Stimulated activated CD8-positive, alpha-beta memory T cell treated with anti-CD3 and anti-CD28 coated beads, Interleukin-4, amount 100 ng/mL, for 48 hours (primary cell): ENCODE results near the gene ZSCAN18.
A peak's percentile ranks its signal among the peaks of the same experiment; 100 is the strongest.
"Not testable (repeated sequence)": the region's sequence is repeated elsewhere in the genome, so short reads cannot be mapped to it uniquely, and the experiment has no call there.

Experiments
- DNase-seq: peaks from one replicate; pipeline ENCODE4 v3.0.0-alpha.2; 2020

The ZSCAN18 gene, protein sequence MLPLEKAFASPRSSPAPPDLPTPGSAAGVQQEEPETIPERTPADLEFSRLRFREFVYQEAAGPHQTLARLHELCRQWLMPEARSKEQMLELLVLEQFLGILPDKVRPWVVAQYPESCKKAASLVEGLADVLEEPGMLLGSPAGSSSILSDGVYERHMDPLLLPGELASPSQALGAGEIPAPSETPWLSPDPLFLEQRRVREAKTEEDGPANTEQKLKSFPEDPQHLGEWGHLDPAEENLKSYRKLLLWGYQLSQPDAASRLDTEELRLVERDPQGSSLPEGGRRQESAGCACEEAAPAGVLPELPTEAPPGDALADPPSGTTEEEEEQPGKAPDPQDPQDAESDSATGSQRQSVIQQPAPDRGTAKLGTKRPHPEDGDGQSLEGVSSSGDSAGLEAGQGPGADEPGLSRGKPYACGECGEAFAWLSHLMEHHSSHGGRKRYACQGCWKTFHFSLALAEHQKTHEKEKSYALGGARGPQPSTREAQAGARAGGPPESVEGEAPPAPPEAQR

DNA sequence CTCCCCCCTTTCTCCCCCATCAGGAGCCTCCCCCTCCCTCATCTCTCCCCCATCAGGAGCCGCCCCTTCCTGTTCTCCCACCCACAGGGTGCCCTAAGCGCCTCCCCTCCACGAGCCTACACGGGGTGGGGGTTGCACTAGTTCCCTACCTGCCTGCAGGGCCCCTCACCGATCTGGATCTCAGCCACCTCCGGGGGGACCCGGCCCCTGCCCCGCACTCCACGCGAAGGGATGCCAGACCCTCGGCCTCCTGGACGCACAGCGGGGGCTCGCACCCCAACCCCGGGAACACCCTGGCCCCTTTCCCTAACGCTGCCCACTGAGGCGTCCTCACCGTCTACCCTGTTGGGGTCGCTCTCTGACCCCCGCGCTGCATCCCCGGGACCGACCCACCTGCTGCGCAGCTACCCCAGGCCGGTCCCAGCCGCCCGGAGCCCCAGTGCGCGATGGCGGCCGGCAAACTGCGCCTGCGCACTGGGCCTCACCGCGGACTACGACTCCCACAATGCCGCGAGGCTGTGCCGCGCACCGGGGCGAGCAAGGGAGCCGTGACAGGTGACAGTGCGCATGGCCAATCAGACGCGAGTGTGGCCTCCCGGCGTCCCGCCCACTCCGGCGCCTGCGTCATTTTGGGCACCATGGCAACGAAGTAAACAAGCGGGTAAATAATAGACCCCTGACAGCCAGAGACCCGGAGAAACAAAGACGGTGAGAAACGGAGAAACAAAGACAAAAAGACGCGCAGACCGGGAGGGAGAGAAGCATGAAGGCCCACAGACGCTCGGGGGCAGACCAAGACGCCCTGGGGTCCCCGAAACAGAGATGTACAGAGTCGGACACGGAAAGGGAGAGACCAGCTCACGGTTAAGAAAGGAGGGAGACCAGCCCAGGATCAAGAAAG is at the start of gene ZSCAN18:
Gene ZSCAN18 (minus strand): TSS at position 451 of the 901 bp plus-strand sequence. CDS start 7,964 bp downstream, outside the sequence.
- peak; percentile 95 for DNase-seq

DNA sequence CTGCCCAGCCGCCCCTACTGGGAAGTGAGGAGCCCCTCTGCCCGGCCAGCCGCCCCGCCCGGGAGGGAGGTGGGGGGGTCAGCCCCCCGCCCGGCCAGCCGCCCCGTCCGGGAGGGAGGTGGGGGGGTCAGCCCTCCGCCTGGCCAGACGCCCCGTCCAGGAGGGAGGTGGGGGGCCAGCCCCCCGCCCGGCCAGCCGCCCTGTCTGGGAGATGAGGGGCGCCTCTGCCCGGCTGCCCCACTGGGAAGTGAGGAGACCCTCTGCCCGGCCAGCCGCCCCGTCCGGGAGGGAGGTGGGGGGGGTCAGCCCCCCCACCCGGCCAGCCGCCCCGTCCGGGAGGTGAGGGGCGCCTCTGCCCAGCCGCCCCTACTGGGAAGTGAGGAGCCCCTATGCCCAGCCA is 49.4 kb upstream of the ZSCAN18 start:
- not testable (repeated sequence) for DNase-seq

DNA sequence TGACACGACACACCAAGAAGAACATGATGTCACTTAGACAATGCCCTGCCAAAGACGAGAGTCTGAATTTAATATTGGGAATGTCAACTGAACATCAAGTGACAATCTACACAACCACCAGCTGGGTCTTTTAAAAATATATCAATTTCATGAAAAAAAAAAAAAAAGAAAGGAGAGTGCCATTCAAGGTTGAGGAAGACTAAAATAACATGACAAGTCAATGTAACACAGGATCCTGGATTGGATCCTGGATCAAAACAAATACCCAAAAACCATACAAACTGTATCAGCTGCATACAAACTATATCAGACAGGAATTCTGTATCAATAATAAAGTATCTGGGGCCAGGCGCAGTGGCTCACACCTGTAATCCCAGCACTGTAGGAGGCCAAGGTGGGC is 47.8 kb upstream of the ZSCAN18 start:
- no peak for DNase-seq

DNA sequence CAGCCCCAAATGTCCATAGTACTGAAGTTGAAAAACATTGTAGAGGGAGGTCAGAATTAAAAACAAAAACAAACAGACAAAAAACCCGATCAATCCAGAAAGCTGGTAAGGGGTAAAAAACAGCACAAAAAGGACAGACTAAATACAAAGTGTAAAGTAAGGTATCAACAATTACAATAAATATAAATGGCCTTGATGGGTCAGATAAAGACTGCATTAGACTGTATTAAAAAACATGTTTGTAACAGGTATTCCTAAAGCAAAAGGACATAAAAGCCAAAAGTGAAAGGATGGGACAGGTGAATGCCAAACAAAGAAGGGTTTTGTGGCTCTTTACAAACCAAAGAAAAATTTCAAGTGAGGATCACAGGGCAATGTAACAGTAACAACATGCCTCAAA is 36.2 kb upstream of the ZSCAN18 start:
- no peak for DNase-seq

DNA sequence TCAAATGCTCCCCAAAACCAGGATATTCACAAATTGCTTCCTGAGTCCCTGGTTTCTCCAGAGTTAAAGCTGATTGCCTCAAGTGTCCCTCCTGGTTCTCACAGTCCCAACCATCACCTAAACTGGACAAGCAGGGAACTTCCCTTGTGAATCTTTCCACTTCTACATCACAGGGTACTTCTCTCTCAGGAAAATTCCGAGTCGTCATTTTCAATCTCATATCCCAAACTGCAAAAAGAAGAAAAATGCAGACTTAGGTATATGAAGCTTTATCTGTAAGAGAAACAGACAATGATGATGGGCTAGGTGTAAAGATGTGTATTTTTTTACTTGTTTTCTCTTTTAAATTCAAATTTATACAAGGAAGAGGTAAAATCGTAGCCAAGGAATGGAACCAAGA is 31.3 kb upstream of the ZSCAN18 start:
- no peak for DNase-seq

DNA sequence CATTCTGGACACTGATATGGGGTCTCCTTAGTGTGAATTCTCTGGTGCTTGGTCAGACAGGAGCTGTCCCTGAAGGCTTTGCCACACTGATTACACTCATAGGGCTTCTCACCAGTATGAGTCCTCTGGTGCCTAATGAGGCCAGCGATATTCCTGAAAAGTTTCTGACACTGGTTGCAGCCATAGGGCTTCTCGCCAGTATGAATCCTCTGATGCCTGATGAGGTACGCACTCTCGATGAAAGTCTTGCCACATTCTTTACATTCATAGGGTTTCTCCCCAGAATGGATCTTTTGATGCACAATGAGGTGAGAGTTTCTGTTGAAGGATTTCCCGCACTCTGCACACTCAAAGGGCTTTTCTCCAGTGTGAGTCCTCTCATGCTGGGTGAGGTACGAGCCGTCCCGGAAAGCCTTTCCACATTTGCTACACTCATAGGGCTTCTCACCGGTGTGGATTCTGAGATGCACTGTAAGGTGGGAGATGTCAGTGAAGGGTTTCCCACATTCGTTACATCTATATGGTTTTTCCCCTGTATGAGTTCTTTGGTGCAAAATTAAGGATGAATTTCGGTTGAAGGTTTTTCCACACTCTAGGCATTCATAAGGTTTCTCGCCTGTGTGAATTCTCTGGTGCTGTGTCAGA is 30.1 kb upstream of the ZSCAN18 start:
- DNase-seq, result no peak

DNA sequence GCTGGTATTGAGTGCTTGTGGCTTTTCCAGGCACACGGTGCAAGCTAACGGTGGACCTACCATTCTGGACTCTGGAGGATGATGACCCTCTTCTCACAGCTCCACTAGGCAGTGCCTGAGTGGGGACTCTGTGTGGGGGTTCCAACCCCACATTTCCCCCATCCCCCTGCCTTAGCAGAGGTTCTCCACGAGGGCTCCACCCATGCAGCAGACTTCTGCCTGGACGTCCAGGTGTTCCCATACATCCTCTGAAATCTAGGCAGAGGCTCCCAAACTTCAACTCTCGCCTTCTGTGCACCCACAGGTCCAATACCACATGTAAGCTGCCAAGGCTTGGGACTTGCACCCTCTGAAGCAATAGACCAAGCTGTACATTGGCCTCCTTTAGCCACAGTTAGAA is 25.3 kb upstream of the ZSCAN18 start:
- no peak for DNase-seq

DNA sequence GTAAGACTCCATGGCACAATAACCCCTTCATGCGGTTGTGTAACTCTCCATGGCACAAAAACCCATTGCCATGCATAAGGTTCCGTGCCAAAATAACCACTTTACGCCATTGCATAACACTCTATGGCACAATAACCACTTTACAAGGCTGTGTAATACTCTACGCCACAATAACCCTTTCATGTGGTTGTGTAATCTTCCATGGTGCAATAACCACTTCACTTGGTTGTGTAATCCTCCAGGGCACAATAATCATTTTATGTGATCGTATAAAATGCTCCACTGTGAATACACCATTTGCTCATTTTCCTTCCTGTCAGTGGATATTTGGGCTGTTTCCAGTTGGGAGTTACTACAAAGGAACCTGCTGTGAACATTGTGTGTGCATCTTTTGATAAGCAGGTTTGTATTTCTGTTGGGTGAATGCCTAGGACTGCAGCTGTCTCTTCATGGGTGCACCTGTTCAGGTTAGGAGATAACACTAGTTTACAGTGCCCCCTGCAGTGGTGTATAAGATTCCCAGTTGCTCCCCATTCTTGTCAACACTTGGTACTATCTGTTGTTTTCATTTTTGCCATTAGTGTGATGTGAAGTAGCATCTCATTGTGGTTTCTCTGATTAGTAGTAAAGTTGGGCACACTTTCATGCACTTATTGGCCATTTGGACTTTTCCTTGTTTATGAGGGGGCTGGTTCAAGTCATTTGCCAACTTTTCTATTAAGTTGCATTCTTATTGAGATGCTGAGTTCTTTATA is 21.1 kb upstream of the ZSCAN18 start:
- no peak for DNase-seq

DNA sequence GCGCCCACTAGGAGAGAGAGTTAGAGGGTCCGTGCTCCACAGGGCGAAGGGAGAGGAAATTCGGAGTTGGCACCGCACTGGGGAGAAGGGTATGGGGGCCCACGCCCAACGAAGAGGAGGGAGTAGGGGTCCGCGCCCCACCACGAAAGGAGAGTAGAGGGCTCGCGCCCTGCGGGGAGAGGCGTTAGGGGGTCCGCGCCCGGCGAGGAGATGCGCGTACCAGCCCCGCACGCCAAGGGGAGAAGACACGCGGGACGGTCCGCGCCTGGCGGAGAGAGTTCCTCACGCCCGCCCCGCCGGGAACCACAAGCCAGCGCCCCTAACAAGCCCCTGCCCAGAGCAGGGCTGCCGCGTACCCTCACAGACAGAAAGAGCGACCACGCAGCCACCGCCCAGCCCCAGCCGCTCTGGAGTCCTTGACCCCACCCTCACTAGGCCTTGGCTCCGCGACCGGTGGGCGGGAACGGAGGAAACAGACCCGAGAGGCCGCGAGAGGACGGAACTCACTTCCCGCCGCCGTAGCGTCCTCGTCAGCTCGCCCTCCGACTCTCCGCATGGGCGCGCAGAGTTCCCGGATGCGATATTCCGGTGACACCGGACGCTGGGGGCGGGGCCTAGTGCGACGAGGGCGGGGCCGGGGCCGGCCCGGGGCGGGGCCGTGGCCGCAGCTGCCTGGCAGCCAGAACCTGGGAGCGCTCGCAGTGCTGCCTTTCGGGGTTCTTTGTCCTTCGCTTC is 20.0 kb upstream of the ZSCAN18 start:
- DNase-seq, result no peak

DNA sequence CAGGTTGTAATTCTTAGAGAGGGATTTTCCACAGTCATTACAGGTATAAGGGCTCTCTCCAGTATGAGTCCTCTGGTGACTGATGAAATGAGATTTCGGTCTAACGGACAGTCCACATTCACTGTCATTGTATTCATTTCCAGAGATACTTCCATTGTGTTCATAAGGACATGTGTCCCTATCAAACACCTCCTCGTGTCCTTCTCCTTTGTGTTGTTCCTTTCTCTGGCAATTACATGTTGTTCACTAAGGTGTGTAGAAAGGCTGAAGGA is 10.5 kb upstream of the ZSCAN18 start:
- no peak for DNase-seq

DNA sequence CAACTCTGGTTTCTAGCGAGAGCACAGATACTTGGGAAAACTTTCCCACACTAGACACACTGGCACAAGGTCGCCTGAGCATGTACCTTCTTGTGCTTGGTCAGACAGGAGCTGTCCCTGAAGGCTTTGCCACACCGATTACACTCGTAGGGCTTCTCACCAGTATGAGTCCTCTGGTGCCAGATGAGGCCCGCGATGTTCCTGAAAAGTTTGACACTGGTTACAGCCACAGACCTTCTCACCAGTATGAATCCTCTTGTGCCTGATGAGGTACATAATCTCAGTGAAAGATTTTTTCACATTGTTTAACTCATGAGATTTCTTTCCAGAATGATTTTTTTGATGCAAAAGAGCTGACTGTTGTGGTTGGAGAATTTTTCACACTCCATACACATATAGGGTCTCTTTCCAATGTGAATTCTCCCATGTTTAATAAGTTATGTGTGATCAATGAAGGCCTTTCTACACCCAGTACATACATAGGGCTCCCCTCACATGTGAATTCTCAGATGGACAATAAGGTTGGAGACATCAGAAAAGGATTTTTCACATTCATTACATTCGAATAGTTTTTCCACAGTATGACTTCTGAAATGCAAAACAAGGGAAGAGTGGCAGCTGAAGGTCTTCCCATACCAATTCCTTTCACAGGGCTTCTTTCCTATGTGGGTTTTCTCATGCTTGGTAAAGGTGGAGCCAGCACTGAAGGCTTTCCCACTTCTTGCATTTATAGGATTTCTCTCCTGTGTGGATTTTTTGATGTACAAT is 9.9 kb upstream of the ZSCAN18 start:
- DNase-seq, result no peak

DNA sequence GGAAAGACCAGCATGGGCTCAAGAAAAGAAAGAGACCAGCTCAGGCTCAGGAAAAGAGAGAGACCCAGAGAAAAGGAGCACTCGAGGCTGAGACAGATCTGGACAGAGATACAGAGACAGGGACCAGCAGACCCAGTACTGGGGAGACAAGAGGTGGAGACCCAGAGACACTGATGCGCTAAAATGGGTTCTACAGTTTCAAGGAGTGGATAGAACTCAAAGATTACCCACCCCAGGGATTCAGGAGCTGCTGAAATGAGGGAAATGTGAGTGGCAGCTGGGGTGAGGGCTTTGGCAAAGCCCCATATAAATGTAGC is 609 bp upstream of the ZSCAN18 start:
- no peak for DNase-seq

DNA sequence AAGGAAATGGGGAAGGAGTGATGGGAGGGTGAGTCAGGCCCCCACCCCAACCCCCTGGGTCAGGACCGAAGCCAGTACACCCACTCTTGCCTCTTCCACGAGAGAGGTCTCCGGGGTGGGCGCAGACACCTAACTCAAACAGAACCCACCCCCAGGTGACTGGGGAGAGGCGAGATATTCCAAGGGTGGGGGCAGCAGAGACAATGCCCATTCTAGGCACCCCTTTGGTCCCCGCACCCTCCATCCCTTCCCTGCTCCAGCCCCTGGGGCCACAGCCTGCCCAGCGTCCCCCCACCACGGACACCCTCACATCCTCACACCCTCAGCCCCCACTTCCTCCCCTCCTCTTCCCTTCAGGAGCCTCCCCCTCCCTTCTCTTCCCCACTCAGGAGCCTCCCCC is 682 bp downstream of the ZSCAN18 start:
- DNase-seq, result no peak

DNA sequence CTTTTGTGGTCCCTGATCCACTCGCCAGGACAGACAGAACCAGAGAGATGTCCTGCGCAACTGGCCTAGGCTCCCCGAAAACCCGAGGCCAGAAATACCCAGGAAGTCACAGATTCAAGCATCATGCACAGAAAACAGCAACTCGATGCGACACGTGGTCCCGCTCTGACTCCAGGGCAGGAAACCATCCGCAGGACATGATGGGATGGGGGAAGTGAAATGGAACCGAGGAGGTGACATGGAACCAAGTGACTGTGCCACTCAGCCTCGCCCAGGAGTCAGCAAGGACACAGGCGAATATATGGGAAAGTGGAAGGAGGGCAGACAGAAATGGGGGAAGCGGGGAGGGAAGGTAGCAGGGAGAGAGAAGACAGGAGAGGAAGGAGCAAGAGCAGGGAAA is 1.1 kb downstream of the ZSCAN18 start:
- no peak for DNase-seq

DNA sequence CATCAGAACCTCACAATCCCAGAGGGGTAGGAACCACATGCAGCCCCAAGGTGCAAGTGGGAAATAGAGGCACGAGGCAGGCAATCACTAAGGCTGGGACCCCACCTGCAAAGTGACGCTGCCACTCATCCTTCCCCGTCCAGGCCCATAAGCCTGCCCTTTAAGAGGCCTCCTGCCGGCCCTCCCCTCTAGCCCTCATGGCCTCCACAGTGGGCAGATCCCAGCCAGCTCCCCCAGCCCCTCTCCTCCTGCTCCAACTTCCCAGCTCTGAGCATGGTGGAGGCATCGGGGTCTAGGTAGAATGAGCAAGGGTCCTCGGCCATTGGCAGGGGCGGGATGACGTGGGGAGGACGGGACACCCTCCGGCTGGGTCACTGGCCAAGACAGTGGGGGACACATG is 2.7 kb downstream of the ZSCAN18 start:
- DNase-seq, result no peak

DNA sequence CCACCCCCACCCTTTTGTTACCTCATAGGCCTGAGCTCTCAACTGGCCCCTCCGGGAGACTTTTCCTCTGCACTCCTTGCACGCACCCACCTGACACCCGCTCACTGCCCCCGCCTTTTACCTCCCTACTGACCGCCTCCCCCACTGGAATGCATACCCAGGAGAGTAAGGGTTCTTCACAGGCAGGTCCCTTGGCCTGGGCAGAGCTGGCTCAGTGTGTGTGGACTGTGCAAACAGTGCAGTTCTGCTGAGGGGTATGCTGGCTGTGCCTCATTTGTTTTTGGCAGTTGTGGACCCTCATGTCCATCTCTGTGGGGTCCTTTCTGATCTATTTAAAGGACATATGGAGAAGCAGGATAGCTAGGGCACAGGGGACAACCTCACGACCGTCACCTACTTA is 5.0 kb downstream of the ZSCAN18 start:
- DNase-seq, result no peak

DNA sequence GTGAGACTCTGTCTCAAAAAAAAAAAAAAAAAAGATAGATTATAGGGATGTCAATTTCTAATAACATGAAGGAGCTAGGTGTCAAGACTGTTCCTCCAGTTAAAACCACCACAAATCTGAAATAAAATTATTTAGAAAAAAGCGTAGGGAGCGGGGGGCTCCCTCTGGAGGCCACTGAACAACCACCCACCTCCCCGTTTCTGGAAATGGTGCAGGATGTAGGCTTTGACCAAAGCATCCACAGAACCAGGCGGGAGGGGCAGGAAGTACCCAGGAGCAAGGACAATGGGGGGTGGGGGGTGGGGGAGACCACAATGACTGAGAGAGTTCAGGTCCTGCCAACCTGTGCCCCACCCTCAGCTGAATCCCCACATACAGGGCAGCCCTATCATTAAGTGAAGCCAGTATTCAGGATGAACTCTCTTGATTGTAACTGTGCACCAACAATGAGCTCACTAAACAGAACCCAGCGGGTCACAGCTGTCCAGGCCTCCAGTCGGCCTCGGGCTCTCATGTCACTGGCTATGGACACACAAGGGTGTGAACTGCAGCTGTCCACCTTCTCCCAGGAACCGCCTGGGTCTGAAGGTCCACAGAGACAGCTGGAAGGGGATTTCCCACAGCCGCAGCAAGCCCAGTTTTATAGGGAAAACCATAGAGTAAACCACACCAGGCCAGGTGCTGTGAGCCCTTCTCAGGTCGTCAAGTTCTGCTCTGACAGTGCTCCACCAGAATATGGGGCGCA is 6.6 kb downstream of the ZSCAN18 start:
- DNase-seq, result no peak

DNA sequence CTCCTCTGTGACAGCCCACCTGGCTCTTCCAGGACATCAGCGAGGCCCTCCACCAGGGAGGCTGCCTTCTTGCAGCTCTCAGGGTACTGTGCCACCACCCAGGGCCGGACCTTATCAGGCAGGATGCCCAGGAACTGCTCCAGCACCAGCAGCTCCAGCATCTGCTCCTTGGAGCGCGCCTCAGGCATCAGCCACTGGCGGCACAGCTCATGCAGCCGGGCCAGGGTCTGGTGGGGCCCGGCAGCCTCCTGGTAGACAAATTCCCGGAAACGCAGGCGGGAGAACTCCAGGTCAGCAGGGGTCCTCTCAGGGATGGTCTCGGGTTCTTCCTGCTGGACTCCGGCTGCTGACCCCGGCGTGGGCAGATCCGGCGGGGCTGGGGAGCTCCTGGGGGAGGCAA is 8.2 kb downstream of the ZSCAN18 start:
- DNase-seq, result no peak

DNA sequence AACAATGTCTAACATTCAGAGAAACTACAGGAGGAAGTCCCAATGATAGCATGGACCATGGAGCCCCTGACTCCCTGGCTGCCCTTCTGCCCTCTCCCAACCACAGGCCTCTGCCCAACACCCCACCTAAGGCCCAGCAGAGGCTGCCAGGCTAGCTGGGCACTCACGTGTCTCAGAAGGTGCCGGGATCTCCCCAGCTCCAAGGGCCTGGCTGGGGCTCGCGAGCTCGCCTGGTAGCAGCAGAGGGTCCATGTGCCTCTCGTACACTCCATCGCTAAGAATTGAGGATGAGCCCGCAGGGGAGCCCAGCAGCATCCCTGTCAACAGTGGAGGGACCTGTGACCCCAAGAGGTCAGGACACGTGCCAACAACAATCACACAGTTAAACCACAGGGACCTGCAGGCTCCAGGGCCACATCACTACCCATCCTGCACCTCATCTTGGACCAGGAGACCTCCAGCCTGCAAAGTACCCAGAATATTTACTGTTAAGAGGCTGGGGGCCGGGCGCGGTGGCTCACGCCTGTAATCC is 9.4 kb downstream of the ZSCAN18 start:
- DNase-seq, result no peak
